HEK293T (cell line): ENCODE data around the gene FLNA.

ENCODE experiments used
- CTCF ChIA-PET: fragments of 350-600 bp; formaldehyde crosslinking; extraction: SDS; loops from one replicate; lab custom pipeline; 2021; ENCODE audit warnings: antibody characterized with exemption, inconsistent platforms; lab: Yijun Ruan, JAX
- POLR2A ChIA-PET: fragments of 350-600 bp; formaldehyde crosslinking; extraction: SDS; loops from one replicate; lab custom pipeline; 2020; ENCODE audit warnings: antibody characterized with exemption, inconsistent platforms; lab: Yijun Ruan, JAX
- DNase-seq: peaks from one replicate; pipeline ENCODE4 v3.0.0; 2012; ENCODE audit warnings: mixed read lengths; ENCODE audit errors: extremely low spot score
- ARNT ChIP-seq: fragments of 450-650 bp; IDR thresholded peaks from 2 replicates; pipeline ENCODE4 v1.6.1; 2017; ENCODE audit warnings: mild to moderate bottlenecking
- BHLHE40 ChIP-seq: fragments of 450-650 bp; IDR thresholded peaks from 2 replicates; pipeline ENCODE4 v1.6.1; 2016; ENCODE audit warnings: mild to moderate bottlenecking, moderate library complexity, borderline replicate concordance
- CTBP1 ChIP-seq: fragments of 450-650 bp; IDR thresholded peaks from 2 replicates; pipeline ENCODE4 v1.6.1; 2016; ENCODE audit warnings: borderline replicate concordance
- ELF4 ChIP-seq: fragments of 450-650 bp; IDR thresholded peaks from 2 replicates; pipeline ENCODE4 v1.6.1; 2017; ENCODE audit warnings: antibody characterized with exemption
- FOXA1 ChIP-seq: fragments of 450-650 bp; IDR thresholded peaks from 2 replicates; pipeline ENCODE4 v1.6.1; 2016; ENCODE audit warnings: mild to moderate bottlenecking
- FOXK2 ChIP-seq: fragments of 450-650 bp; IDR thresholded peaks from 2 replicates; pipeline ENCODE4 v1.6.1; 2016; ENCODE audit warnings: mild to moderate bottlenecking
- FOXM1 ChIP-seq: fragments of 450-650 bp; IDR thresholded peaks from 2 replicates; pipeline ENCODE4 v1.6.1; 2017; ENCODE audit warnings: mild to moderate bottlenecking, borderline replicate concordance
- HDGF ChIP-seq: fragments of 450-650 bp; IDR thresholded peaks from 2 replicates; pipeline ENCODE4 v1.6.1; 2017; ENCODE audit warnings: antibody characterized with exemption, borderline replicate concordance
- L3MBTL2 ChIP-seq: fragments of 450-650 bp; conservative IDR thresholded peaks from 2 replicates; pipeline ENCODE4 v1.6.1; 2016; ENCODE audit warnings: mild to moderate bottlenecking
- LEF1 ChIP-seq: fragments of 450-650 bp; IDR thresholded peaks from 2 replicates; pipeline ENCODE4 v1.6.1; 2017; ENCODE audit warnings: mild to moderate bottlenecking, borderline replicate concordance
- NFRKB ChIP-seq: fragments of 450-650 bp; IDR thresholded peaks from 2 replicates; pipeline ENCODE4 v1.6.1; 2016; ENCODE audit warnings: mild to moderate bottlenecking, moderate library complexity
- PKNOX1 ChIP-seq: fragments of 450-650 bp; IDR thresholded peaks from 2 replicates; pipeline ENCODE4 v1.6.1; 2016
- SP1 ChIP-seq: fragments of 450-650 bp; IDR thresholded peaks from 2 replicates; pipeline ENCODE4 v1.6.1; 2017
- SUZ12 ChIP-seq: fragments of 450-650 bp; IDR thresholded peaks from 2 replicates; pipeline ENCODE4 v1.6.1; 2016; ENCODE audit warnings: mild to moderate bottlenecking
- TARDBP ChIP-seq: fragments of 450-650 bp; IDR thresholded peaks from 2 replicates; pipeline ENCODE4 v1.6.1; 2016
- ZNF384 ChIP-seq: fragments of 450-650 bp; IDR thresholded peaks from 2 replicates; pipeline ENCODE4 v1.6.1; 2016

The FLNA gene

GRCh38 chrX:154315416-154315815 lies 59.0 kb downstream of the FLNA start:
- ChIA-PET CTCF (interaction anchor here (0.8 kb wide), 1 partner anchor 18 kb away, joined by 6 read pairs; no protein-coding TSS in a partner anchor), POLR2A (interaction anchor here (1.0 kb wide), 1 partner anchor 342 kb away, joined by 3 read pairs; no protein-coding TSS in a partner anchor)
- no peak for DNase-seq
- no peak for TF ChIP-seq L3MBTL2
- no peak for TF ChIP-seq SP1

- ChIA-PET CTCF (interaction anchor here (0.6 kb wide), 1 partner anchor 13 kb away, joined by 3 read pairs; no protein-coding TSS in a partner anchor), POLR2A (no interaction called here)
- no peak for TF ChIP-seq ELF4
- no peak for TF ChIP-seq NFRKB
- no peak for TF ChIP-seq FOXA1
- TF ChIP-seq L3MBTL2 = no peak
- TF ChIP-seq ZNF384 = no peak
- TF ChIP-seq ARNT = no peak
- no peak for TF ChIP-seq FOXK2
- no peak for TF ChIP-seq CTBP1
- TF ChIP-seq SP1 = no peak
- TF ChIP-seq BHLHE40 = no peak
- no peak for TF ChIP-seq TARDBP
- no peak for TF ChIP-seq HDGF
- no peak for TF ChIP-seq PKNOX1
- DNase-seq = no peak
Observed at GRCh38 chrX:154313147-154313546, 61.3 kb downstream of the FLNA start.

GRCh38 chrX:154312116-154312515 lies 62.3 kb downstream of the FLNA start:
- no peak for DNase-seq
- ChIA-PET CTCF (interaction anchor here (1.4 kb wide), 1 partner anchor 14 kb away, joined by 3 read pairs; no protein-coding TSS in a partner anchor), POLR2A (no interaction called here)
- TF ChIP-seq BHLHE40 (no peak), CTBP1 (no peak), FOXM1 (no peak), NFRKB (no peak), SP1 (no peak), ARNT (no peak), L3MBTL2 (no peak), LEF1 (no peak), PKNOX1 (no peak), ZNF384 (no peak), SUZ12 (no peak), ELF4 (no peak), HDGF (no peak), FOXK2 (no peak)

GRCh38 chrX:154310616-154311536 lies 63.6 kb downstream of the FLNA start:
- no peak for DNase-seq
- ChIA-PET CTCF (interaction anchor here (1.4 kb wide), 1 partner anchor 15 kb away, joined by 3 read pairs; no protein-coding TSS in a partner anchor), POLR2A (no interaction called here)

GRCh38 chrX:154309041-154309775 lies 65.2 kb downstream of the FLNA start:
- DNase-seq = no peak
- TF ChIP-seq ZNF384 (no peak), SUZ12 (no peak), BHLHE40 (no peak), SP1 (no peak), PKNOX1 (no peak)
- CTCF ChIA-PET = interaction anchor here (0.7 to 2.3 kb wide), 8 partner anchors 8 to 296 kb away, joined by 3 to 12 read pairs (median 5); no protein-coding TSS in a partner anchor
- POLR2A ChIA-PET = no interaction called here

More at GRCh38 chrX:154310616-154311536, 63.6 kb downstream of the FLNA start:
- no peak for TF ChIP-seq LEF1
